IPS-18c (cell line): ENCODE data around the gene FTO.

ENCODE experiments used
- H3K4me3 ChIP-seq: 2 replicates; pipeline ENCODE4 v1.7.0; 2013; ENCODE audit warnings: low read depth, mild to moderate bottlenecking, low read length, moderate library complexity; ENCODE audit not compliant: insufficient read depth
- H3K9me3 ChIP-seq: one replicate; pipeline ENCODE4 v1.6.1; 2013; ENCODE audit warnings: mild to moderate bottlenecking, low read length, moderate library complexity; ENCODE audit not compliant: control insufficient read depth, insufficient read depth

FTO gene

GRCh38 chr16:53769185-53769584 is 65.2 kb downstream of the FTO start:
- H3K4me3 ChIP-seq = no peak overlapping the region

GRCh38 chr16:53769787-53770186 is 65.8 kb downstream of the FTO start:
- Histone ChIP-seq H3K4me3 (no peak overlapping the region), H3K9me3 (no peaks in the 10 kb centered on the region)

More at GRCh38 chr16:53769185-53769584, 65.2 kb downstream of the FTO start:
- H3K9me3 ChIP-seq = no peaks in the 10 kb centered on the region

- no peak overlapping the region for H3K4me3 ChIP-seq
- no peaks in the 10 kb centered on the region for H3K9me3 ChIP-seq
These were observed 66.7 kb downstream of the FTO start for GRCh38 chr16:53770641-53771040.

GRCh38 chr16:53771655-53772497 is 67.9 kb downstream of the FTO start:
- Histone ChIP-seq H3K4me3 (no peak overlapping the region), H3K9me3 (no peaks in the 10 kb centered on the region)

- Histone ChIP-seq H3K9me3 (no peaks in the 10 kb centered on the region), H3K4me3 (no peak overlapping the region)
These were observed 69.3 kb downstream of the FTO start for GRCh38 chr16:53773150-53773846.

GRCh38 chr16:53773881-53774280 is 69.9 kb downstream of the FTO start:
- no peak overlapping the region for H3K4me3 ChIP-seq
- H3K9me3 ChIP-seq = no peaks in the 10 kb centered on the region

GRCh38 chr16:53775106-53775820 is 71.3 kb downstream of the FTO start:
- H3K9me3 ChIP-seq = no peaks in the 10 kb centered on the region
- no peak overlapping the region for H3K4me3 ChIP-seq

- no peak overlapping the region for H3K4me3 ChIP-seq
- no peaks in the 10 kb centered on the region for H3K9me3 ChIP-seq
These were observed 72.0 kb downstream of the FTO start for GRCh38 chr16:53775821-53776431.

GRCh38 chr16:53779186-53779585 is 75.2 kb downstream of the FTO start:
- Histone ChIP-seq H3K4me3 (no peak overlapping the region), H3K9me3 (no peaks in the 10 kb centered on the region)

GRCh38 chr16:53780051-53780450 is 76.1 kb downstream of the FTO start:
- Histone ChIP-seq H3K4me3 (no peak overlapping the region), H3K9me3 (no peaks in the 10 kb centered on the region)

- no peak overlapping the region for H3K4me3 ChIP-seq
- H3K9me3 ChIP-seq = no peaks in the 10 kb centered on the region
These were observed 77.2 kb downstream of the FTO start for GRCh38 chr16:53781023-53781605.

GRCh38 chr16:53782148-53782547 is 78.2 kb downstream of the FTO start:
- Histone ChIP-seq H3K9me3 (no peaks in the 10 kb centered on the region), H3K4me3 (no peak overlapping the region)

GRCh38 chr16:53784291-53784690 is 80.3 kb downstream of the FTO start:
- no peak overlapping the region for H3K4me3 ChIP-seq
- H3K9me3 ChIP-seq = no peaks in the 10 kb centered on the region

- Histone ChIP-seq H3K4me3 (no peak overlapping the region), H3K9me3 (no peaks in the 10 kb centered on the region)
These were observed 81.1 kb downstream of the FTO start for GRCh38 chr16:53785044-53785443.

GRCh38 chr16:53785916-53786315 is 82.0 kb downstream of the FTO start:
- Histone ChIP-seq H3K4me3 (no peak overlapping the region), H3K9me3 (no peaks in the 10 kb centered on the region)

- H3K4me3 ChIP-seq = no peak overlapping the region
- H3K9me3 ChIP-seq = no peaks in the 10 kb centered on the region
These were observed 83.5 kb downstream of the FTO start for GRCh38 chr16:53787423-53787822.

- Histone ChIP-seq H3K9me3 (no peaks in the 10 kb centered on the region), H3K4me3 (no peak overlapping the region)
These were observed 85.2 kb downstream of the FTO start for GRCh38 chr16:53789137-53789536.
